DOHH2 (cell line): ENCODE data around the gene RPN1.

Experiments used
- H3F3A ChIP-seq: fragments of 200-600 bp; sonication (generic), shearing (Covaris generic); 2 replicates; pipeline ENCODE4 v1.6.0; 2016; ENCODE audit warnings: antibody characterized with exemption, mild to moderate bottlenecking; ENCODE audit not compliant: control insufficient read depth, insufficient read depth
- H3K27ac ChIP-seq: fragments of 200-600 bp; sonication (generic); 2 replicates; pipeline ENCODE4 v1.5.1; 2014; ENCODE audit warnings: low read depth, mild to moderate bottlenecking, low read length, moderate library complexity
- H3K27me3 ChIP-seq: fragments of 200-600 bp; sonication (generic); 2 replicates; pipeline ENCODE4 v1.6.1; 2014; ENCODE audit warnings: mild to moderate bottlenecking, low read length, mixed read lengths; ENCODE audit not compliant: control insufficient read depth
- H3K36me3 ChIP-seq: fragments of 200-600 bp; sonication (generic); 2 replicates; pipeline ENCODE4 v1.6.1; 2014; ENCODE audit warnings: mild to moderate bottlenecking, low read length, moderate library complexity, mixed read lengths; ENCODE audit not compliant: control insufficient read depth
- H3K4me1 ChIP-seq: fragments of 200-600 bp; sonication (generic); 2 replicates; pipeline ENCODE4 v1.6.1; 2014; ENCODE audit warnings: mild to moderate bottlenecking, low read length, mixed read lengths; ENCODE audit not compliant: control insufficient read depth
- H3K4me2 ChIP-seq: fragments of 200-600 bp; sonication (generic); 2 replicates; pipeline ENCODE4 v1.6.0; 2014; ENCODE audit warnings: mild to moderate bottlenecking, low read length, moderate library complexity
- H3K4me3 ChIP-seq: fragments of 200-600 bp; sonication (generic); 2 replicates; pipeline ENCODE4 v1.5.1; 2014; ENCODE audit warnings: mild to moderate bottlenecking, low read length, mixed read lengths
- H3K79me2 ChIP-seq: fragments of 200-600 bp; sonication (generic); 2 replicates; pipeline ENCODE4 v1.6.1; 2014; ENCODE audit warnings: mild to moderate bottlenecking, low read length, mixed read lengths; ENCODE audit not compliant: control insufficient read depth
- H3K9me2 ChIP-seq: fragments of 200-600 bp; sonication (generic); replicated peaks from 2 replicates; pipeline ENCODE4 v1.6.1; 2014; ENCODE audit warnings: mild to moderate bottlenecking, low read length, mixed read lengths; ENCODE audit not compliant: control insufficient read depth
- H3K9me3 ChIP-seq: fragments of 200-600 bp; sonication (generic); 2 replicates; pipeline ENCODE4 v1.6.1; 2014; ENCODE audit warnings: antibody characterized with exemption, low read length, mixed read lengths; ENCODE audit not compliant: control insufficient read depth, insufficient read depth
- H4K20me1 ChIP-seq: fragments of 200-600 bp; sonication (generic); 2 replicates; pipeline ENCODE4 v1.6.0; 2014; ENCODE audit warnings: low read depth, mild to moderate bottlenecking, antibody characterized with exemption, low read length, moderate library complexity; ENCODE audit not compliant: control insufficient read depth, insufficient read depth
- CTCF ChIP-seq: fragments of 200-600 bp; sonication (generic); IDR thresholded peaks from one replicate; pipeline ENCODE4 v1.5.1; 2014; ENCODE audit warnings: antibody characterized with exemption, mild to moderate bottlenecking, low read depth, low read length; ENCODE audit not compliant: poor library complexity, severe bottlenecking
- EZH2phosphoT487 ChIP-seq: fragments of 200-600 bp; sonication (generic); IDR thresholded peaks from 2 replicates; pipeline ENCODE4 v1.6.1; 2017; ENCODE audit warnings: borderline replicate concordance, mild to moderate bottlenecking, antibody characterized with exemption, low read length, moderate library complexity, mixed read lengths

RPN1 gene

GRCh38 chr3:128598884-128599664 lies 51.5 kb downstream of the RPN1 start:
- no peaks in the 10 kb centered on the region for H3K79me2 ChIP-seq
- no peaks in the 10 kb centered on the region for H3K9me3 ChIP-seq
- H3K27me3 ChIP-seq, result no peaks in the 10 kb centered on the region
- no peaks in the 10 kb centered on the region for H4K20me1 ChIP-seq
- no peak overlapping the region for H3K4me2 ChIP-seq
- H3F3A ChIP-seq, result no peaks in the 10 kb centered on the region
- TF ChIP-seq CTCF (no peak), EZH2phosphoT487 (no peak)
- no peak overlapping the region for H3K27ac ChIP-seq
- no peaks in the 10 kb centered on the region for H3K36me3 ChIP-seq
- no peak overlapping the region for H3K4me3 ChIP-seq
- H3K9me2 ChIP-seq, result no peaks in the 10 kb centered on the region
- no peaks in the 10 kb centered on the region for H3K4me1 ChIP-seq

DNA sequence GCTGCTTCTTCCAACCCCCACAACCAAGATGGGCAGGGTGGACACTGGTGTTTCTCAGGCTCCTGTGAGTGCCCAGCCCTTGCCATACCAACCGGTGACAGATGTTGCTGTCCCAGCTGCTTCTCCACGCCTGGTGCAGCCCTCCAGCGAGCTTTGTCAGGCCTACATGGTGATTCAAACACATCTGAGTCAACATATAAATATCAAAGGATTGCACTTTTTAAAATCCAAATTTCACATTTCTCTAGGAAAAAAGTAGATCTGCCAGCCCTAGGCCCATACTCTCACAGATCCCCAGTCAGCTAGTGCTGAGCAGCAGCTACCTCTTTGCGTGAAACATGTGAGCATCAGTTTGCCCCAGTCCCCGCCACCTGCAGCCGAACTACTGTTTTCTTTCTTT lies 52.7 kb downstream of the RPN1 start:
- no peaks in the 10 kb centered on the region for H4K20me1 ChIP-seq
- no peak overlapping the region for H3K4me3 ChIP-seq
- no peaks in the 10 kb centered on the region for H3K36me3 ChIP-seq
- no peaks in the 10 kb centered on the region for H3K9me3 ChIP-seq
- no peak overlapping the region for H3K27ac ChIP-seq
- TF ChIP-seq EZH2phosphoT487 (no peak), CTCF (no peak)
- H3K79me2 ChIP-seq, result no peaks in the 10 kb centered on the region
- no peaks in the 10 kb centered on the region for H3K27me3 ChIP-seq
- H3K9me2 ChIP-seq, result no peaks in the 10 kb centered on the region
- H3F3A ChIP-seq, result no peaks in the 10 kb centered on the region
- no peak overlapping the region for H3K4me2 ChIP-seq
- no peaks in the 10 kb centered on the region for H3K4me1 ChIP-seq

GRCh38 chr3:128592864-128593263 lies 57.8 kb downstream of the RPN1 start:
- H3K79me2 ChIP-seq, result no peaks in the 10 kb centered on the region

More at GRCh38 chr3:128592864-128593263, 57.8 kb downstream of the RPN1 start:
- H3K36me3 ChIP-seq, result no peaks in the 10 kb centered on the region
- no peaks in the 10 kb centered on the region for H3K4me1 ChIP-seq
- H4K20me1 ChIP-seq, result no peaks in the 10 kb centered on the region
- no peaks in the 10 kb centered on the region for H3K27me3 ChIP-seq
- TF ChIP-seq EZH2phosphoT487, result no peak
- TF ChIP-seq CTCF, result no peak
- H3K9me3 ChIP-seq, result no peaks in the 10 kb centered on the region
- no peaks in the 10 kb centered on the region for H3F3A ChIP-seq
- H3K4me3 ChIP-seq, result no peak overlapping the region
- no peak overlapping the region for H3K27ac ChIP-seq
- H3K9me2 ChIP-seq, result no peaks in the 10 kb centered on the region
- no peak overlapping the region for H3K4me2 ChIP-seq
